ENCODE measurements around the gene ABCA4.
"Not testable (repeated sequence)": the region's sequence is repeated elsewhere in the genome, so short reads cannot be mapped to it uniquely, and the experiment has no call there.

ABCA4 gene

DNA sequence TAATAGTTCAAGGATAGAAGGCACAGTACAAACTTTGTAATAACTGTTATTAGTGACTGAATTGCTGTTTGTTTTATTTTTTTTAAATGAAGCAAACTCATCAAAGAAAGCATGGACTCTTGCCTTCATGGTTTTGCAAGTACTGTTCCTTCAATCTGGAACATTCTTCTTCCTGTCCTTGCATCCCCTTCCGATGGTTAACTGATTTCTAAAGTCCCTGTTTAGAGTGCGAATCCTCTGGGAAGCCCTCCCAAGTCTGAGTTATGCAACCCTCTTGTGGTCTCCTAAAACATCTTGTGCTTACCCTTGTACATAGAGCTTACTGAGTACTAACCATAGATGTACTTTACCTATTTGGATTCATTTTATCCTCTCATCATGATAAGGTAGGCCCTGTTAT lies 159.5 kb downstream of the ABCA4 start:
- H3K4me3 ChIP-seq (ENCODE audit: low read depth, low read length), result no peak overlapping the region
- TF ChIP-seq, protein P1, sequence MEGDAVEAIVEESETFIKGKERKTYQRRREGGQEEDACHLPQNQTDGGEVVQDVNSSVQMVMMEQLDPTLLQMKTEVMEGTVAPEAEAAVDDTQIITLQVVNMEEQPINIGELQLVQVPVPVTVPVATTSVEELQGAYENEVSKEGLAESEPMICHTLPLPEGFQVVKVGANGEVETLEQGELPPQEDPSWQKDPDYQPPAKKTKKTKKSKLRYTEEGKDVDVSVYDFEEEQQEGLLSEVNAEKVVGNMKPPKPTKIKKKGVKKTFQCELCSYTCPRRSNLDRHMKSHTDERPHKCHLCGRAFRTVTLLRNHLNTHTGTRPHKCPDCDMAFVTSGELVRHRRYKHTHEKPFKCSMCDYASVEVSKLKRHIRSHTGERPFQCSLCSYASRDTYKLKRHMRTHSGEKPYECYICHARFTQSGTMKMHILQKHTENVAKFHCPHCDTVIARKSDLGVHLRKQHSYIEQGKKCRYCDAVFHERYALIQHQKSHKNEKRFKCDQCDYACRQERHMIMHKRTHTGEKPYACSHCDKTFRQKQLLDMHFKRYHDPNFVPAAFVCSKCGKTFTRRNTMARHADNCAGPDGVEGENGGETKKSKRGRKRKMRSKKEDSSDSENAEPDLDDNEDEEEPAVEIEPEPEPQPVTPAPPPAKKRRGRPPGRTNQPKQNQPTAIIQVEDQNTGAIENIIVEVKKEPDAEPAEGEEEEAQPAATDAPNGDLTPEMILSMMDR (IDR thresholded peaks at IDR 0.05; ENCODE audit: borderline replicate concordance, insufficient read depth, low read depth, low read length), result no peak

DNA sequence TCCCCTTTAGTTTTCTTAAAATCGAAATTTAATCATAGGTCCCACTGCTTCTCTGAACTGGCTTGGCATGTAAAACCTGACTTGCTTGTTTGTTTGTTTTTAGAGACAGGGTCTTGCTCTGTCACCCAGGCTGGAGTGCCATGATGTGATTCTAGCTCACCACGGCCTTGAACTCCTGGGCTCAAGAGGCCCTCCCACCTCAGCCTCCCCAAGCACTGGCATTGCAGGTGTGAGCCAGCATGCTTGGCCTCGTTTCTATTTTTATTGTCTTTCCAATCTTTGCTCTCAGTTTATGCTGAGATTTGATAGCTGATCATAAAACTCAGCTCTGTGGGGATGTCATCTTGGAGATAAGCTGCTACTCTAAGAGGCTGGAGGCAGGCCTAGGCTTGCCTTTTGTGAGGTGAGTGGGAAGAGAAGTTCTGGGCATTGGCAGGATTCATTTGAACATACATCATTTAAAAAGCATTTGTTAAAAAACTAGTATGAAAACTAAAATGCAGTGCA lies 160.3 kb downstream of the ABCA4 start:
- H3K4me3 ChIP-seq (ENCODE audit: low read depth, low read length), result no peak overlapping the region
- TF ChIP-seq, protein P1 (IDR thresholded peaks at IDR 0.05; ENCODE audit: borderline replicate concordance, insufficient read depth, low read depth, low read length), result no peak

DNA sequence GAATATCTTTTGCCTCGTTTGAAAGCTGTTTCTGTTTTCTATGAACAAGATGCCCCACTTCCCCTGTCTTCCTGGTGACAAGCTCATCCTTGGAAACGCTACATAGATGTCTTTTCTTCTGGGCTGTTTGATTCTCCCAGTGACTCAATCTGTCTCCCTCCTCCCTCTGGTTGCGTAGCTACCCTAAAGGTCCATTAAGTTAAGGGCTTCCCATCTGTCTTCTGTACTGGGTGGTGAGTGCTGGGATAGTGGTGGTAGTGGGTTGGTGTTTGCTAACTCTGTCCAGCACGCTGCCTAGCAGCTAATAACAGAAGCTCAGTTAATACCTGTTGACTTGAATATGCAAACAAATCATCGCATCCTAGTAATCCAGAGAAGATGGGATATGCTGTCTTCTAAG lies 161.5 kb downstream of the ABCA4 start:
- H3K4me3 ChIP-seq (ENCODE audit: low read depth, low read length), result no peak overlapping the region
- TF ChIP-seq, protein P1 (IDR thresholded peaks at IDR 0.05; ENCODE audit: borderline replicate concordance, insufficient read depth, low read depth, low read length), result no peak

DNA sequence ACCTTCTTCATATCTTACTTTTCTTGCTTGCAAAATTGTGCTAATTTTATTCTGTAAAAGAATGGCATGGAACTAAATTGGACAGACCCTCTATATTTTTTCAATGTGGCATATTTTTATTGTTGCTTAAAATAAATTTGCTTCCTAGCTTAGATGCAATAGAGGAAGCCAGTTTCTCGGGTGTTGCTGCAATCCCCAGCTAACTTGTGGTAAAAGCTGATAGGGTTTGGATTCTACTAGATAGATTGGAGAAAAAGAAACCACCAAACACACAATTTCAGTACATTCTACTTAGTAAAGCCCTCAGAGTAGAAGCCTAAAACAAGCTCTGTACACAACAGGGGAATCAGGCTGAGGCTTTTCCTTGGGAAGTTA lies 162.2 kb downstream of the ABCA4 start:
- TF ChIP-seq, protein P1 (IDR thresholded peaks at IDR 0.05; ENCODE audit: borderline replicate concordance, insufficient read depth, low read depth, low read length), result no peak
- no peak overlapping the region for H3K4me3 ChIP-seq (ENCODE audit: low read depth, low read length)

DNA sequence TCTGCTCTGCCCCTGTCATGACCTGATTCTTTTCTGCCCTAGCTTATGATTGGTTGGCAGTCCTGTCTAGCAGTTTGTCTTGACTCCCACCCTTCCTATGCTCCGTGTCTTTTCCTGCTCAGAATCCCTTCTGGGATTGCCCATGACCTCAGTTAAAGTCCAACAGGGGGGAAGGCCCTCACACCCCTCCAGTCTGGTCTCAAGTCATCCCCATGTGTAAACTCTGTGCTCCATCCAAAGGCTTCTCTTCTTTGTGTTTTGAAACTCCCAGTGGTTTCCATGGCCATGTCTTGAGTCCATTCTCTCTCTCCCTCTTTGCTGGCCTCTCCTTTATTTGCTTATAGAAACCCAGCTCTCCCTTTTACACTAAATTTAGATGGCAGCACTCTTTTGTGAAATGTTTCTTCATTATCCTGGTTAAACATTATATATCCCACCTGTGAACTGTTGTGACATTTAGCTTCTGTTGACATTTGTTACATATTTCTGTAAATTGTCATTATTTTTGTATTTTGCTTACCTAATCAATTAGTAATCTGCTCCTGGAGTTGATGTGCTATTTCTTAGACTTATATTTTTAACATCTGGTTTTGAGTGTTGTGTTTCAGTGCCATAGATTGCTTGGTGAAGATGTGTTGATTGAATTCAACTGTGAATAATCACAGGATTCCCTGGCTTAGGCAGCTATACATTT lies 162.8 kb downstream of the ABCA4 start:
- H3K4me3 ChIP-seq (ENCODE audit: low read depth, low read length), result no peak overlapping the region
- TF ChIP-seq, protein P1 (IDR thresholded peaks at IDR 0.05; ENCODE audit: borderline replicate concordance, insufficient read depth, low read depth, low read length), result no peak

DNA sequence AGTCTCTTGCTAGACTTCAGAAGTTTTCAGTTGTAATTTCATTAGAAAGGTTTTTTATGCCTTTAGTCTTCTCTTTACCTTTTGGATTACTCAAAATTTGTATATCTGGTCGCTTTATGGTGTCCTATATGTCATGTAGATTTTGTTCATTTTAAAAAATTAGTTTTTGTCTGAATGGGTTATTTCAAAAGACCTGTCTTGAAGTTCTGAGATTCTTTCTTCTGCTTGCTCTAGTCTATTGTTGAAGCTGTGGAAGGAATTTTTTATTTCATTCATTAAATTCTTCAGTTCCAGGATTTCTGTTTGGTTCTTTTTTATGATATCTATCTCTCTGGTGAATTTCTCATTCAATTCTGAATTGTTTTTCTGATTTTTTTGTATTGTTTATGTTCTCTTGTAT lies 165.2 kb downstream of the ABCA4 start:
- H3K4me3 ChIP-seq (ENCODE audit: low read depth, low read length), result no peak overlapping the region
- TF ChIP-seq, protein P1 (IDR thresholded peaks at IDR 0.05; ENCODE audit: borderline replicate concordance, insufficient read depth, low read depth, low read length), result no peak

DNA sequence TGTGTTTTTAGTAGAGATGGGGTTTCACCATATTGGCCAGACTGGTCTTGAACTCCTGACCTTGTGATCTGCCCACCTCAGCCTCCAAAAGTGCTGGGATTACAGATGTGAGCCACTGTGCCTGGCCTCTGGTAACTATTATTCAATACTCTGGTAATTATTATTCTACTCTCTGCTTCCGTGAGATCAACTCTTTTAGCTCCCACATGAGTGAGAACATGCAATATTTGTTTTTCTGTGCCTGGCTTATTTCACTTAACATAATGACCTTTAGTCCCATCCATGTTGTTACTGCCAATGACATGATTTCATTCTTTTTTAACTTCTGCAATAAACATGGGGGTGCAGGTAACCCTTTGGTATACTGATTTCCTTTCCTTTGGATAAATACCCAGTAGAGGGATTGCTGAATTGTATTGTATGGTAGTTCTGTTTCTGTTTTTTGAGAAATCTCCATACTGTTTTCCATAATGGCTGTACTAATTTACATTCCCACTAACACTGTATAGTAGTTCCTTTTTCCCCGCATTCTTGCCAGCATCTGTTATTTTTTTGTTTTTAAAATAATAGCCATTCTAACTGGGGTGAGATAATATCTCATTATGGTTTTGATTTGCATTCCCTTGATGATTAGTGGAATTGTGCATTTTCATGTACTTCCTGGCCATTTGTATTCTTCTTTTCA lies 173.8 kb downstream of the ABCA4 start:
- H3K4me3 ChIP-seq (ENCODE audit: low read depth, low read length), result not testable (repeated sequence)
